Activated CD8-positive, alpha-beta memory T cell treated with anti-CD3 and anti-CD28 coated beads, Interleukin-2, amount 10 ng/mL, durations not matched to agents 7 days and 5 days (primary cell): ENCODE measurements around the gene JMY. TPM values are rescaled to one million over a fixed set of nuclear protein-coding genes. Genes with fewer than 3 reads are reported as not detected.

Experiments used
- ATAC-seq: fragments of 150-1000 bp; cut with Tn5 transposase; one replicate; pipeline ENCODE4 v1.10.0; 2021; ENCODE audit warnings: moderate library complexity
- CTCF ChIA-PET: fragments of 350-600 bp; sonication (Branson Sonifier 250); formaldehyde crosslinking; loops from one replicate; lab custom pipeline; 2021; ENCODE audit warnings: antibody characterized with exemption; lab: Charles Lee
- DNase-seq: peaks from one replicate; pipeline ENCODE4 v3.0.0-alpha.2; 2020
- H3K27ac Mint-ChIP-seq: one replicate; pipeline ENCODE4 v1.8.0; 2021; ENCODE audit warnings: mild to moderate bottlenecking, mixed read lengths
- H3K27me3 Mint-ChIP-seq: one replicate; pipeline ENCODE4 v1.8.0; 2021; ENCODE audit warnings: mixed read lengths
- H3K36me3 Mint-ChIP-seq: one replicate; pipeline ENCODE4 v1.8.0; 2021; ENCODE audit warnings: mild to moderate bottlenecking, mixed read lengths
- H3K4me1 Mint-ChIP-seq: one replicate; pipeline ENCODE4 v1.8.0; 2021; ENCODE audit warnings: mixed read lengths
- H3K4me3 Mint-ChIP-seq: one replicate; pipeline ENCODE4 v1.8.0; 2021; ENCODE audit warnings: mild to moderate bottlenecking, moderate library complexity, mixed read lengths
- H3K9me3 Mint-ChIP-seq: one replicate; pipeline ENCODE4 v1.8.0; 2022; ENCODE audit warnings: low read depth, mixed read lengths
- total RNA-seq, 2 experiments: library from RNA; stranded (reverse); gene quantifications; one replicate each; pipeline ENCODE4 v1.2.3, GENCODE V29; 2021

JMY gene
- total RNA-seq, 2 experiments from 2014 or later: 5.1 to 6.1 TPM

GRCh38 chr5:79273341-79273740 lies 37.4 kb downstream of the JMY start:
- Mint-ChIP-seq H3K4me3 (no peak overlapping the region), H3K36me3 (peaks cover 7% of the 10 kb centered on the region), H3K9me3 (no peaks in the 10 kb centered on the region), H3K27ac (no peak overlapping the region), H3K27me3 (no peaks in the 10 kb centered on the region), H3K4me1 (peaks cover 5% of the 10 kb centered on the region)
- DNase-seq: no peak
- CTCF ChIA-PET: no interaction called here
- no peak for ATAC-seq

- CTCF ChIA-PET: interaction anchor here (0.6 kb wide), 1 partner anchor 33 kb away, joined by 3 read pairs; no protein-coding TSS in a partner anchor
Measured at GRCh38 chr5:79284846-79285245, 48.9 kb downstream of the JMY start.

GRCh38 chr5:79285285-79285684 lies 49.4 kb downstream of the JMY start:
- CTCF ChIA-PET: interaction anchor here (0.6 kb wide), 1 partner anchor 33 kb away, joined by 3 read pairs; no protein-coding TSS in a partner anchor
- DNase-seq (no peak), ATAC-seq (no peak)
- Mint-ChIP-seq H3K4me1 (peaks cover 17% of the 10 kb centered on the region), H3K27me3 (no peaks in the 10 kb centered on the region), H3K9me3 (peaks cover 3% of the 10 kb centered on the region), H3K36me3 (peaks cover 12% of the 10 kb centered on the region), H3K4me3 (no peak overlapping the region), H3K27ac (no peak overlapping the region)

More at GRCh38 chr5:79284846-79285245, 48.9 kb downstream of the JMY start:
- H3K4me3 Mint-ChIP-seq: no peak overlapping the region
- DNase-seq (no peak), ATAC-seq (no peak)
- H3K4me1 Mint-ChIP-seq: peaks cover 17% of the 10 kb centered on the region
- H3K27ac Mint-ChIP-seq: no peak overlapping the region
- H3K36me3 Mint-ChIP-seq: peaks cover 12% of the 10 kb centered on the region
- peaks cover 3% of the 10 kb centered on the region for H3K9me3 Mint-ChIP-seq
- H3K27me3 Mint-ChIP-seq: no peaks in the 10 kb centered on the region

- no peak for DNase-seq
- H3K27me3 Mint-ChIP-seq: no peaks in the 10 kb centered on the region
- peaks cover 17% of the 10 kb centered on the region for H3K4me1 Mint-ChIP-seq
- no peak overlapping the region for H3K4me3 Mint-ChIP-seq
- peaks cover 12% of the 10 kb centered on the region for H3K36me3 Mint-ChIP-seq
- CTCF ChIA-PET: interaction anchor here (1.4 kb wide), 1 partner anchor 9 kb away, joined by 4 read pairs; no protein-coding TSS in a partner anchor
- H3K9me3 Mint-ChIP-seq: peaks cover 3% of the 10 kb centered on the region
- H3K27ac Mint-ChIP-seq: no peak overlapping the region
- ATAC-seq: no peak
Measured at GRCh38 chr5:79285833-79286232, 49.9 kb downstream of the JMY start.

GRCh38 chr5:79287380-79287779 lies 51.4 kb downstream of the JMY start:
- no peak overlapping the region for H3K27ac Mint-ChIP-seq
- CTCF ChIA-PET: interaction anchor here (1.4 kb wide), 1 partner anchor 8 kb away, joined by 4 read pairs; no protein-coding TSS in a partner anchor

GRCh38 chr5:79287907-79288306 lies 52.0 kb downstream of the JMY start:
- Mint-ChIP-seq H3K27ac (no peak overlapping the region), H3K9me3 (peaks cover 3% of the 10 kb centered on the region), H3K4me3 (no peak overlapping the region), H3K36me3 (peaks cover 5% of the 10 kb centered on the region), H3K4me1 (peaks cover 17% of the 10 kb centered on the region), H3K27me3 (no peaks in the 10 kb centered on the region)
- DNase-seq (no peak), ATAC-seq (no peak)
- CTCF ChIA-PET: no interaction called here

More at GRCh38 chr5:79287380-79287779, 51.4 kb downstream of the JMY start:
- ATAC-seq (no peak), DNase-seq (no peak)
- H3K4me3 Mint-ChIP-seq: no peak overlapping the region
- H3K4me1 Mint-ChIP-seq: peaks cover 17% of the 10 kb centered on the region
- H3K36me3 Mint-ChIP-seq: peaks cover 7% of the 10 kb centered on the region
- H3K9me3 Mint-ChIP-seq: peaks cover 3% of the 10 kb centered on the region
- no peaks in the 10 kb centered on the region for H3K27me3 Mint-ChIP-seq

- H3K4me3 Mint-ChIP-seq: no peak overlapping the region
- H3K9me3 Mint-ChIP-seq: no peaks in the 10 kb centered on the region
- peaks cover 3% of the 10 kb centered on the region for H3K36me3 Mint-ChIP-seq
Measured at GRCh38 chr5:79295029-79295428, 59.1 kb downstream of the JMY start.

GRCh38 chr5:79297661-79298060 lies 61.7 kb downstream of the JMY start:
- DNase-seq (no peak), ATAC-seq (no peak)
- Mint-ChIP-seq H3K4me1 (peaks cover 3% of the 10 kb centered on the region), H3K27me3 (no peaks in the 10 kb centered on the region), H3K9me3 (no peaks in the 10 kb centered on the region), H3K36me3 (peaks cover 9% of the 10 kb centered on the region), H3K27ac (no peak overlapping the region), H3K4me3 (no peak overlapping the region)
- CTCF ChIA-PET: no interaction called here

More at GRCh38 chr5:79295029-79295428, 59.1 kb downstream of the JMY start:
- no peak overlapping the region for H3K27ac Mint-ChIP-seq
- no peak for DNase-seq
- no peak for ATAC-seq
- no peaks in the 10 kb centered on the region for H3K27me3 Mint-ChIP-seq
- CTCF ChIA-PET: interaction anchor here (0.7 to 1.4 kb wide), 2 partner anchors 8 to 114 kb away, joined by 3 to 4 read pairs; no protein-coding TSS in a partner anchor
- H3K4me1 Mint-ChIP-seq: peaks cover 3% of the 10 kb centered on the region

GRCh38 chr5:79301046-79301712 lies 65.2 kb downstream of the JMY start:
- Mint-ChIP-seq H3K9me3 (no peaks in the 10 kb centered on the region), H3K27ac (no peak overlapping the region), H3K36me3 (peaks cover 9% of the 10 kb centered on the region)

GRCh38 chr5:79302454-79302853 lies 66.5 kb downstream of the JMY start:
- no peak overlapping the region for H3K27ac Mint-ChIP-seq
- H3K9me3 Mint-ChIP-seq: no peaks in the 10 kb centered on the region
- no peaks in the 10 kb centered on the region for H3K27me3 Mint-ChIP-seq
- CTCF ChIA-PET: no interaction called here
- ATAC-seq: no peak
- no peak overlapping the region for H3K4me3 Mint-ChIP-seq
- DNase-seq: no peak
- peaks cover 15% of the 10 kb centered on the region for H3K36me3 Mint-ChIP-seq
- H3K4me1 Mint-ChIP-seq: no peaks in the 10 kb centered on the region

More at GRCh38 chr5:79301046-79301712, 65.2 kb downstream of the JMY start:
- CTCF ChIA-PET: no interaction called here
- H3K4me1 Mint-ChIP-seq: no peaks in the 10 kb centered on the region
- ATAC-seq (no peak), DNase-seq (no peak)
- H3K4me3 Mint-ChIP-seq: no peak overlapping the region
- no peaks in the 10 kb centered on the region for H3K27me3 Mint-ChIP-seq

- CTCF ChIA-PET: no interaction called here
- Mint-ChIP-seq H3K27ac (no peak overlapping the region), H3K27me3 (no peaks in the 10 kb centered on the region), H3K4me1 (no peaks in the 10 kb centered on the region), H3K36me3 (peaks cover 11% of the 10 kb centered on the region), H3K4me3 (no peak overlapping the region), H3K9me3 (no peaks in the 10 kb centered on the region)
- no peak for DNase-seq
- ATAC-seq: no peak
Measured at GRCh38 chr5:79305706-79306105, 69.8 kb downstream of the JMY start.

- H3K9me3 Mint-ChIP-seq: no peaks in the 10 kb centered on the region
- no peak overlapping the region for H3K27ac Mint-ChIP-seq
- no peaks in the 10 kb centered on the region for H3K4me1 Mint-ChIP-seq
- CTCF ChIA-PET: no interaction called here
- ATAC-seq: no peak
- no peak overlapping the region for H3K4me3 Mint-ChIP-seq
- DNase-seq: no peak
- H3K27me3 Mint-ChIP-seq: no peaks in the 10 kb centered on the region
- H3K36me3 Mint-ChIP-seq: peaks cover 6% of the 10 kb centered on the region
Measured at GRCh38 chr5:79318935-79319614, 83.1 kb downstream of the JMY start.

- peaks cover 3% of the 10 kb centered on the region for H3K27me3 Mint-ChIP-seq
- no peaks in the 10 kb centered on the region for H3K36me3 Mint-ChIP-seq
- DNase-seq (no peak), ATAC-seq (no peak)
- no peaks in the 10 kb centered on the region for H3K9me3 Mint-ChIP-seq
- no peaks in the 10 kb centered on the region for H3K4me1 Mint-ChIP-seq
- CTCF ChIA-PET: no interaction called here
- no peak overlapping the region for H3K4me3 Mint-ChIP-seq
- H3K27ac Mint-ChIP-seq: no peak overlapping the region
Measured at GRCh38 chr5:79329453-79329852, 93.5 kb downstream of the JMY start.

- Mint-ChIP-seq H3K27ac (no peak overlapping the region), H3K36me3 (no peaks in the 10 kb centered on the region), H3K4me1 (no peaks in the 10 kb centered on the region), H3K9me3 (no peaks in the 10 kb centered on the region), H3K27me3 (peaks cover 3% of the 10 kb centered on the region), H3K4me3 (no peak overlapping the region)
- DNase-seq: no peak
- CTCF ChIA-PET: no interaction called here
- ATAC-seq: no peak
Measured at GRCh38 chr5:79330071-79330470, 94.1 kb downstream of the JMY start.
